Neuronal stem cell (in vitro differentiated cells): ENCODE results near the gene DNAH9.
"Not testable (repeated sequence)": the region's sequence is repeated elsewhere in the genome, so short reads cannot be mapped to it uniquely, and the experiment has no call there.

Source experiments
- DNase-seq: peaks from one replicate; pipeline ENCODE4 v3.0.0-alpha.2; 2013; ENCODE audit warnings: low spot score
- H2AFZ ChIP-seq: one replicate; pipeline ENCODE4 v1.6.1; 2013; ENCODE audit warnings: mild to moderate bottlenecking, low read length, inconsistent platforms
- H2AK5ac ChIP-seq: 2 replicates; pipeline ENCODE4 v1.6.1; 2013; ENCODE audit warnings: low read depth, mild to moderate bottlenecking, inconsistent platforms, low read length, moderate library complexity, mixed read lengths
- H2BK120ac ChIP-seq: 2 replicates; pipeline ENCODE4 v1.6.1; 2013; ENCODE audit warnings: low read depth, mild to moderate bottlenecking, inconsistent platforms, low read length, moderate library complexity, mixed read lengths
- H2BK12ac ChIP-seq: one replicate; pipeline ENCODE4 v1.6.1; 2013; ENCODE audit warnings: low read length, inconsistent platforms
- H2BK15ac ChIP-seq: 2 replicates; pipeline ENCODE4 v1.6.1; 2013; ENCODE audit warnings: mild to moderate bottlenecking, low read length, inconsistent platforms, mixed read lengths
- H2BK5ac ChIP-seq: one replicate; pipeline ENCODE4 v1.6.1; 2013; ENCODE audit warnings: inconsistent platforms, mild to moderate bottlenecking, low read length, moderate library complexity
- H3K14ac ChIP-seq: one replicate; pipeline ENCODE4 v1.6.1; 2013; ENCODE audit warnings: low read length, inconsistent platforms
- H3K18ac ChIP-seq: 2 replicates; pipeline ENCODE4 v1.6.1; 2013; ENCODE audit warnings: low read length, inconsistent platforms
- H3K23ac ChIP-seq: 2 replicates; pipeline ENCODE4 v1.6.1; 2013; ENCODE audit warnings: low read depth, mild to moderate bottlenecking, mixed read lengths, low read length, inconsistent platforms; ENCODE audit not compliant: poor library complexity
- H3K27ac ChIP-seq: replicated peaks from 3 replicates; pipeline ENCODE4 v1.5.1; 2013; ENCODE audit warnings: low read length, inconsistent platforms
- H3K27me3 ChIP-seq, 3 experiments: 2 replicates each; pipeline ENCODE4 v1.6.1; 2013; ENCODE audit warnings: low read length in 3 of 3, mild to moderate bottlenecking in 2 of 3, inconsistent platforms in 1 of 3, low read depth in 1 of 3, mixed read lengths in 1 of 3, moderate library complexity in 1 of 3; ENCODE audit not compliant: control insufficient read depth in 3 of 3, insufficient read depth in 3 of 3
- H3K36me3 ChIP-seq, 2 donors: replicated peaks in 1 of 2; 2 replicates each; pipeline ENCODE4 v1.6.1; 2013; ENCODE audit warnings: low read length in 2 of 2; ENCODE audit not compliant: control insufficient read depth in 2 of 2, insufficient read depth in 2 of 2
- H3K4ac ChIP-seq: 2 replicates; pipeline ENCODE4 v1.6.1; 2013; ENCODE audit warnings: inconsistent platforms, mild to moderate bottlenecking, low read length, moderate library complexity
- H3K4me1 ChIP-seq, 2 donors: 1 replicate in 1 of 2; 2 replicates in 1 of 2; pipeline ENCODE4 v1.6.1; 2013; ENCODE audit warnings: low read length in 2 of 2, low read depth in 1 of 2; ENCODE audit not compliant: control insufficient read depth in 2 of 2, insufficient read depth in 1 of 2
- H3K4me2 ChIP-seq: one replicate; pipeline ENCODE4 v1.6.1; 2013; ENCODE audit warnings: mild to moderate bottlenecking, low read length, inconsistent platforms; ENCODE audit not compliant: insufficient read depth, poor library complexity, severe bottlenecking
- H3K4me3 ChIP-seq, 2 donors: 2 replicates each; pipeline ENCODE4 v1.5.1; 2013; ENCODE audit warnings: low read length in 2 of 2, mild to moderate bottlenecking in 2 of 2, inconsistent platforms in 1 of 2, moderate library complexity in 1 of 2
- H3K79me1 ChIP-seq: one replicate; pipeline ENCODE4 v1.6.1; 2013; ENCODE audit warnings: low read depth, mild to moderate bottlenecking, inconsistent platforms, low read length, moderate library complexity
- H3K9ac ChIP-seq: one replicate; pipeline ENCODE4 v1.6.1; 2013; ENCODE audit warnings: mild to moderate bottlenecking, low read depth, low read length, inconsistent platforms; ENCODE audit not compliant: poor library complexity
- H3K9me3 ChIP-seq, 2 donors: replicated peaks in 1 of 2; 2 replicates each; pipeline versions ENCODE3 to v1.6.1; 2013; ENCODE audit warnings: low read length in 2 of 2, mild to moderate bottlenecking in 2 of 2, inconsistent platforms in 1 of 2, low read depth in 1 of 2, mixed read lengths in 1 of 2, moderate library complexity in 1 of 2; ENCODE audit not compliant: control insufficient read depth in 2 of 2, insufficient read depth in 1 of 2
- H4K8ac ChIP-seq: one replicate; pipeline ENCODE4 v1.6.1; 2013; ENCODE audit warnings: low read depth, mild to moderate bottlenecking, inconsistent platforms, low read length, moderate library complexity
- H4K91ac ChIP-seq: one replicate; pipeline ENCODE4 v1.6.1; 2013; ENCODE audit warnings: low read length, low read depth, mild to moderate bottlenecking, inconsistent platforms; ENCODE audit not compliant: poor library complexity
- WGBS, 2 donors: extraction: QIAGEN DNeasy Blood & Tissue Kit; methylation state at CpG; one replicate each; pipeline ENCODE4 v1.1.7; 2013; ENCODE audit warnings: missing lambda C conversion rate in 2 of 2, mixed read lengths in 1 of 2; ENCODE audit not compliant: insufficient read length in 2 of 2, insufficient replicate concordance in 1 of 2; ENCODE audit errors: extremely low coverage in 2 of 2; 5-methylcytosine and 5-hydroxymethylcytosine counted together

Gene DNAH9

GRCh38 chr17:11940904-11941303, 342.6 kb downstream of the DNAH9 start:
- Histone ChIP-seq H3K4ac (no peak overlapping the region), H2BK15ac (no peak overlapping the region), H4K8ac (no peak overlapping the region), H3K9ac (no peak overlapping the region), H3K18ac (no peak overlapping the region), H3K27me3 (no peaks in the 10 kb centered on the region), H2BK120ac (no peak overlapping the region), H3K4me3 (no peak overlapping the region), H3K4me1 (peaks cover 0 to 2% of the 10 kb centered on the region in 2 donors), H3K79me1 (no peaks in the 10 kb centered on the region), H3K36me3 (no peaks in the 10 kb centered on the region), H2BK5ac (no peak overlapping the region), H2AFZ (no peak overlapping the region), H4K91ac (no peak overlapping the region), H3K27ac (no peak overlapping the region), H3K9me3 (no peaks in the 10 kb centered on the region), H3K23ac (no peak overlapping the region), H3K4me2 (no peak overlapping the region), H3K14ac (no peak overlapping the region), H2BK12ac (no peak overlapping the region), H2AK5ac (no peak overlapping the region)
- no CpG with 5 or more reads among the region's 2 CpGs for WGBS, 2 donors
- no peak for DNase-seq

DNA sequence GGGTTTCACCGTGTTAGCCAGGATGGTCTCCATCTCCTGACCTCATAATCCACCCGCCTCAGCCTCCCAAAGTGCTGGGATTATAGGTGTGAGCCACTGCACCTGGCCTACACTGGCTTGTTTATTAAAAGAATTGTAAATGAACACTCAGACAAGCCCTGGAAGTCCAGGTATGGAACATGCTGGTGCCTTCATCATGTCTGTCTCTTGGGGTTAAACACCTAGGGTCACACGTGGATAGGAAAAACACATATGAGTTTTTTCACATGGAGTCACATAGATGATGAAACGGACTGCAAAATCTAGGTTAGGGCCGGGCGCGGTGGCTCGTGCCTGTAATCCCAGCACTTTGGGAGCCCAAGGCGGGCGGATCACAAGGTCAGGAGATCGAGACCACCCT, 344.8 kb downstream of the DNAH9 start:
- not testable (repeated sequence) for H4K91ac ChIP-seq, H3K18ac ChIP-seq, H3K79me1 ChIP-seq, H2BK12ac ChIP-seq, H4K8ac ChIP-seq, H3K14ac ChIP-seq, H2BK15ac ChIP-seq, H3K4me2 ChIP-seq, H3K27me3 ChIP-seq, H3K9me3 ChIP-seq, H3K27ac ChIP-seq, H3K4me1 ChIP-seq, H3K36me3 ChIP-seq, H3K9ac ChIP-seq, H3K4me3 ChIP-seq, H3K4ac ChIP-seq, DNase-seq, H2BK120ac ChIP-seq, H2AK5ac ChIP-seq, H2AFZ ChIP-seq, H2BK5ac ChIP-seq, H3K23ac ChIP-seq
- no CpG with 5 or more reads among the region's 11 CpGs for WGBS, 2 donors

DNA sequence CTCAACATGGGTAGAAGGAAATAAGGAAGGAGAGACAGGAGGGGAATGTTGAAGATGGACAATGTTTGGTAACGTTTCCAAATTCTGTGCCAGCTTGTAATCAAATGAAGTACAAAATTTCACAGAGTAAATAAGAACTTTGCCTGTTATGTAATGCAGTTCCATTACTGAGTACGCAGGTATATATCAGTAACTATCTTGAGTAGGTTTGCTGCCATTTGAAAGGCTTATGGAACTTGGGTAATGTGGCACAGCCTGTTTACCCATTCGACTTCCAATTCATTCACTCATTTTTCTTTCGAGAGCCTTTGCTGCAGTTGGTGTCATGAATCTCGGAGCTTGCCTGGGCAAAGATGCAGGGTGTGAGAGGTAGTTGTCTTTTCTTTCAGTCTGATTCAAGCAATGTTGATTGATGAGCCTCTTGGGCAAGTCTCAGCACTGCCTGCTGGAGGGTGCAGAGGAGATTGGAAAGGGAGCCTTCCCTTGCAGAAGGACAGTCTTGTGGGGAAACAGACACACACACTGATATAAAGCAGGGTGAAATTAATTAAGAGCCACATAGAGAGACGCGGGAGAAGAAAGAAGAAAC, 345.6 kb downstream of the DNAH9 start:
- DNase-seq = no peak
- H3K4me1 ChIP-seq = peaks cover 0 to 2% of the 10 kb centered on the region in 2 donors
- H4K91ac ChIP-seq = no peak overlapping the region
- H3K36me3 ChIP-seq = no peaks in the 10 kb centered on the region
- no peak overlapping the region for H3K18ac ChIP-seq
- H3K9ac ChIP-seq = no peak overlapping the region
- H3K23ac ChIP-seq = no peak overlapping the region
- H3K4ac ChIP-seq = no peak overlapping the region
- WGBS, 2 donors = no CpG with 5 or more reads among the region's 7 CpGs
- H3K79me1 ChIP-seq = no peaks in the 10 kb centered on the region
- H3K27ac ChIP-seq = no peak overlapping the region
- no peak overlapping the region for H2BK120ac ChIP-seq
- H2AFZ ChIP-seq = no peak overlapping the region
- no peak overlapping the region for H2BK15ac ChIP-seq
- no peak overlapping the region for H4K8ac ChIP-seq
- H2AK5ac ChIP-seq = no peak overlapping the region
- H3K9me3 ChIP-seq = no peaks in the 10 kb centered on the region
- H2BK5ac ChIP-seq = no peak overlapping the region
- H2BK12ac ChIP-seq = no peak overlapping the region
- no peak overlapping the region for H3K4me3 ChIP-seq
- H3K27me3 ChIP-seq = no peaks in the 10 kb centered on the region
- no peak overlapping the region for H3K14ac ChIP-seq
- no peak overlapping the region for H3K4me2 ChIP-seq

- Histone ChIP-seq H3K27ac (no peak overlapping the region), H2BK120ac (no peak overlapping the region), H3K9ac (no peak overlapping the region), H4K8ac (peak overlapping the region; percentile 48), H3K18ac (no peak overlapping the region), H2BK5ac (no peak overlapping the region), H4K91ac (no peak overlapping the region), H3K9me3 (no peaks in the 10 kb centered on the region), H3K27me3 (no peaks in the 10 kb centered on the region), H3K4me1 (peaks cover 0 to 2% of the 10 kb centered on the region in 2 donors), H2AFZ (no peak overlapping the region), H3K4me3 (peak overlapping the region in 1 of 2 donors; percentile 37), H2BK15ac (no peak overlapping the region), H2AK5ac (no peak overlapping the region), H3K4ac (no peak overlapping the region), H3K23ac (no peak overlapping the region), H3K36me3 (no peaks in the 10 kb centered on the region), H2BK12ac (no peak overlapping the region), H3K14ac (no peak overlapping the region), H3K4me2 (no peak overlapping the region), H3K79me1 (no peaks in the 10 kb centered on the region)
- DNase-seq = no peak
- WGBS, 2 donors = no CpG with 5 or more reads among the region's 3 CpGs
These were observed 346.3 kb downstream of the DNAH9 start for GRCh38 chr17:11944587-11944986.
